GM19467 (cell line): Measurements from ENCODE around the gene BACE2.
"Not testable (repeated sequence)": the region's sequence is repeated elsewhere in the genome, so short reads cannot be mapped to it uniquely, and the experiment has no call there.

Source experiments
- ATAC-seq: cut with Tn5 transposase; IDR thresholded peaks from one replicate; pipeline ENCODE4 v1.9.1; 2021; ENCODE audit warnings: mild to moderate bottlenecking, moderate library complexity; ENCODE audit not compliant: unreplicated experiment

Gene BACE2

DNA sequence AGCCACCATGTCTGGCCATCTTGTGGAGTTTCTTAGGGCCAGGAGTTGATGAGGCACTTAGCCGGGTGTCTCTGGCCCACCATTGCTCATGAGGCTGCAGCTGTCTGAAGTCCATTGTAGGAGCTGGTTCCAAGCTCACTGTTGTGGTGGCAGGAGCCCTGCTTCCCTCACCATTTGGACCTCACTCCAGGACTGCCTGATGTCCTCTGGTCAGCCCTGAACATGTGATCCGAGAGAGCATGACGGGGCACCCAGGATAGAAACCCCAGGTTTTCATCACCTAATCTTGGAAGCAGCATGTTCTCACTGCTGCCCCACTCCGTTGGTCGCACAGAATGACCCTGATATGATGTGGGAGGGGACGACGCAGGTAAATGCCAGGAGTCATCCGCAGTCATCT, 92.5 kb downstream of the BACE2 start:
- no peak for ATAC-seq

DNA sequence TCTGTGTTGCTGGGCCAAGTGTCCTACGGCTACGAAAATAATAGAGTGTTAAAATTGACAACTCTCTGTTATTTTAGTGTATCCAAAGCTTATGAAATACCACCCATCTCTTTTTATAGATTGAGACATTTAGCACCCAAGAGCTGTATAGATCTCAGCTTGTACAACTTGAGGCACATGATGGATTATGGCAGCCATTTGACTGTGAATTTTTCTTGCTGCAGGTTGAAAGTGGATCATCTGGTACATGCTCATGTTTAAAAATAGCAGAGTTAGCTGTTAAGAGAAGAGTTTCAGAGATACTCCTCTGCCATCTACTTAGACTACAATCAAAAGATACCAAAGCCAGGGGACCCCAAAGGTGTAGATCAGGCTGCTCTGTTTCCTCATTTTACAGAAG, 99.4 kb downstream of the BACE2 start:
- ATAC-seq = no peak

DNA sequence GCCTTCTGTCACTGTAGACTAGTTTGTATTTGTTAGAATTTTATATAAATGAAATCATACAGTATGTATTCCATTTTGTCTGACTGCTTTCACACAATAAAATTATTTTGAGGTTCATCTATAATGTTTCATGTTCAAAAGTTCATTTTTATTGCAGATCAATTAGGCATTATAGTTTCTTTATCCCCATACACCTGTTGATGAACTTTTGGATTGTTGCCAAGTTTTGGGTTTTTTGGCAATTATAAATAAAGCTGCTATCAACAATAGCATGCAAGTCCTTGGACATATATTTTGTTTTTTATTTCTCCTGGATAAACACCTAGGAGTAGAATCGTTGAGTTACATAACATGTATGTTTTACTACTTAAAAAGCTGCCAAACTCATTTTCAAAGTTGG, 101.6 kb downstream of the BACE2 start:
- no peak for ATAC-seq

DNA sequence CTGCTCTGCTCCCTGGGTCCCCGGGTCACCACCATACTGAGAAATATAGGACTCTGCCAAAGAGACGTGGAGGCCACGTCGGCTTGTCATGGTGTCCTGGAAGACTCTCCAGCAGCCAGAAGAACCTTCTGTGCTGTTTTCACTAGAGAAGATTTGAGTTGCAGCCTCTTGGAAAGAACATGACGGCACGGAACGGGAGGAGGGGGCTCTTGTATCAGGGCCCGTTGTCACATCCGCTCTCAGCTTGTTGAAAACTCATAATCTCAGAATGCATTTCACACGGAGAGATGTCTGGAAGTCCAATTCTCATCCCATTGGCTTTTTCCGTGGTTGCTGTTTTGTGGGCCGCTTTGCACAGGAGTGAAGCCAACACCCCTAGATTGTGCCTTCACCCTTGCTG, 109.2 kb downstream of the BACE2 start:
- no peak for ATAC-seq

DNA sequence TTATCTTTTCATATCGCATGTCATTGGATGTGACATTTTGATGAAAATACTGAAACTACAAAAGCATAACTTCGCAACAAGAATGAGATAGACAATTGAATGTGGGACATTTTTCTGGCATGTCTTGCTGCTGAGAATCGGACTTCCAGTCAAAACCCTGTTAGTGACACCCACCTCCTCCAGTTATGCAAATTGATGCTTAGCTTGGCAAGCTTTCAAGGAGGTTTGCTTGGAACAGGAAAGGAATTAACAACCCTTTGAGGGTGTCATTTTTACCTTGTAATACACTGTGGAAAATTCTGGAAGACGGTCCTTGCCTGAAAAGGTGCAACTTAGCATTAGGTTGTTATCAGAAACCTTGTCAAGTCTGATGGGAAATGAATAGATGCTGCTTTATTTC, 109.9 kb downstream of the BACE2 start:
- ATAC-seq = no peak

DNA sequence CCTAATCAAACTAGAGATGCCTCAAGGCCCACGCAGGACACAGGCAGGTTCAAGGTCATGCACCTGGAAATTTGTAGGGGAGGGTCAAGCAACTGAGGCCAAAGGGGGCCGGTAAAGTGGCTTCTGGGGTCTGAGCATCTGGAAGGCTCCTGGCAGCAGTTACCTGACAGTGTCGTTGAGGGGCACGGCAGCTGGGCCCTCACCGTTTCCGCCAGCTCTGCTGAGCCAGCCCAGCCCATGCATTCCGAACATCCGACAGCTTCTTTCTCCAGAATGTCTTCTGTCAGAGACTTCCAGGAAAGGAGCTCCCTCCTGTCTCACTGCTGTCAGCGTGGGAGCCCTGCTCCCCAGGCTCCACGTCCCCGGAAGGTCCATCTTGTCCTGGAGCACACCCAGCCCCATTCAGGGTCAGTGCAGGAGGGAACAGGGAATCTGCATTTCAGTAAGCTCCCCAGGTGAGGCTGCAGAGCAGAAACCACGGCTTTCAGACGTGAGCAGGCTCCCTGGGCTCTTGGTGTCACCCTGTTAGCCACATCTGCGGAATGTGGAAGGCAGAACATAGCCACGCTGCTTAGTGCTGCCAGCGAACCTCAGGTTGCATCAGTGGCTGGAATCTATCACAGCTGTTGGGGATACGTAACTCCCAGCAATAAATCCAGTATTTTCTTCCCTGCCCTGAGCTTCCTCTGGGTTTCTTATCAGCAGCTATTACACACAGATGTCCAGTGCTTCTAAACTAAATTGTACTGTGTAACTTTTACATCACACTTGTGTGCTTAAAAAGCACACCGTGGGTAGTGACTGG, 112.4 kb downstream of the BACE2 start:
- ATAC-seq = no peak

DNA sequence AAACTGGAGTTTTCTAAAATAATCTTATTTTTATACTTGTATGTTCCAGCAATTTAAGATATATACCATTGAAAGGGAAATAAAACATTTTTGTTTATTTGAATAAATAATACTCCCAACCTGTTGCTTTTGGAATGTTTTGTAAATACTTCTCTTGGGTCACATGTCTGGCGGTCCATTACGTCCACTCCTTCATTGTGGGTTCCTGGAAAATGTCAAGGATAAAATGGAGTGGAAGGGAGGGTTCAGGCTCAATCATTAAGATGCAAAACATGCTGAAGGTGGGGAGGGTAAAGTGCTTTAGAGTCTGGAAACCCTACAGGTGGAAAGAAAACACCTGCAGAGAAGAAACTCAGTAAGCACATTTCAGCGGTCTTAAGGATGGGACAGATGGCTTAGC, 114.5 kb downstream of the BACE2 start:
- ATAC-seq = no peak

DNA sequence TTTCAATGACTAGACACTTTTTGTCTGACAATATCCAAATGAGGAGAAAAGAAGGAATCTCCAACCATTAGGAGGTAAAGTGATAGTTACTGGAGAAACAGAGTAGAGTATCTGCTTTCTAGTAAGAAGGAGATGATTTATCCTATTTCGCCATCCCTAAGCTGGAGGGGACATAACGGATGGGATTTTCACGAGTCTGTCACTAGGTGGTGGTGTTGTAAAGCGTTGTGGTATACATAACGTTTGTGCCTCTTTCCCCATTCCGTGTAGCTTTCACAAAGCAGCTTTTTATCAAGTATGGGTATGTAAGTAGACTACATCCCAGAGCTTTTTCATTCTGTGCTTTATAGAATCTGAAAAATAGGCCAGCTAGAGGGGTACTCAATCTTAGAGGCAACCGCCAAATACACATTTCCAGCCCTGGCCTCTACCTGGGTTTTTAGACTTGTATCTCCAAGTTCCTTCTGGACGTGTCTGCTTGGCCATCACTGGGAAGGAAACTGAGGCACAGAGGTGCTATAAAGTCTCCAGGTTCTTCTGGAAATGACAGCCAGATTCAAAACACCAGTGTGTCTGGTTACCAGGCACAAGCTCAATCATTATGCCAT, 115.4 kb downstream of the BACE2 start:
- ATAC-seq = no peak

DNA sequence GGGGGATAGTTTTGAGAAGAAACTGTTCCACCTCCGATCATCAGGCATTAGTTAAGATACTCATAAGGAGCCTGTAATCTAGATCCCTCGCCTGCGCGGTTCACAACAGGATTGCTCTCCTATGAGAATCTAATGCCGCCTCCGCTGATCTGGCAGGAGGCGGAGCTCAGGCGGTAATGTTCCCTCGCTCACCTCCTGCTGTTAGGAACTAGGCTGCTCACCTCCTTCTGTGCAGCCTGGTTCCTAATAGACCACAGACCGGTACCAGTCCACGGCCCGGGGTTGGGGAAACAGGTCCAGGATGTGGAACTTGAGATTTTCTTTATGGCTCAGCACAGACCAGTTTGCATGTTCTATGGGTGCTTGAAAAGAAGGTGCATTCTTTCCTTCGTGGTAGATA, 121.5 kb downstream of the BACE2 start:
- no peak for ATAC-seq

DNA sequence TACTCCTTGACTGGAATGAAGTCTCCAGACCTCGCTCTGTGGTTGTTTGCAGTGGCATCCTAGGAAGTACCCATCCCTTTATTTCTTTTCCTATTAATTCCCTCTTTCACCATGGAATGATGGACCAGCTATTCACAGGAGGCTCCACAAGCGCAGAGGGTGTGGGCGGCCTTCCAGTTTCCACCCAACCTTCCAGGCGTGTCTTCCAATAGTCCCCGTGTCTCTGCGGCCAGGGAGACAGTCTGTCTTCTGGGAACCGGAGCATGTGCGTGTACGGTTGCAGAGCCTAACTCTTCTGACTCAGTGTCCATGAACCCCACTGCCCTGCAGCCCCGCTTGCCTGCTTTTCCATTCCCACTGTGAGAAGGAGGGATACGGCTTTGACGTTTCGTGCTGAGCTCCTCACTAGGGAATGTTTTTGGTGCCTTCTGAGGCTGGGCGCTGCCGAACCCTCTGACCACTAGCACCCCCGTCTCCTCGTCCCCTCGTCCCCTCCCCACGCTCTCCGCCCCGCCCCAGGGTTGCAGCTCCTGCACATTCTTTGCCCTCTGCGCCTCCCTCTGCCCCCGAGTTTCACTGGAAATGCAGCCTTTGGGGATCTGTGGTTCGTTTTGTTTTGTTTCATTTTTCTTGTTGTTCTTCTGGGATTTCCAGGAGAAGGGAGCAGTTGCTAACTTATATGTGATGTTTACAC, 122.3 kb downstream of the BACE2 start:
- ATAC-seq = no peak

DNA sequence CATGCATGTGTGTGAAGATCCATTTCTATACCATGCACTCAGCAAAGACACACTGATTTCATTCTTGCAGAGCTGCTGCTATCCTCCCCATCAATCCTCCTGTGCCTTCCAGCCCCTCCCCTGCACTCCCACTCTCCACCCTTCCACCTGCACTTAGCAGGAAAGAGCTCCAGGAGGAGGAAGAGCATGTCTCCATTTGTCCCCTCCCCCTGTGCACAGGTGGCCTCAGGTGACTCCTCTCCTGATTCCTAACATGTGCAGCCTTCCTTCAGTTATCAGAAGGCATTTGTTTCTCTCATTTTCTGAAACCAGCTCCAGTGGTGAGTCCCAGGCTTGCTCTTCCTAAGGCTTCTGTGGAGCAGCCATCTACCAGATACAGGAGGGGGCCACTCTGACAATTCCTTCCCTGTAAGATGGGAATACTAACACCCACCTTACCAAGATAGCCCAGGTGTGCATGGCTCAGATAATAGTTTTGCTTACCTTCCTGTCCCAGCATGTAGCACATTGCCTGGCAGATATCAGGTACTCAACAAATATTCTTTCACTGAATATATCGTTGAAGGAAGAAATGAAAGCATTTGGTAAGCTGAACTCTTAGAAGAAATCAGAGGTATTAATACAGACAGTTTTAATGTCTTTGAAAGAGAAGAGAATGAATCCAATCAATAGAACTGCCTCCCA, 126.7 kb downstream of the BACE2 start:
- ATAC-seq = no peak

DNA sequence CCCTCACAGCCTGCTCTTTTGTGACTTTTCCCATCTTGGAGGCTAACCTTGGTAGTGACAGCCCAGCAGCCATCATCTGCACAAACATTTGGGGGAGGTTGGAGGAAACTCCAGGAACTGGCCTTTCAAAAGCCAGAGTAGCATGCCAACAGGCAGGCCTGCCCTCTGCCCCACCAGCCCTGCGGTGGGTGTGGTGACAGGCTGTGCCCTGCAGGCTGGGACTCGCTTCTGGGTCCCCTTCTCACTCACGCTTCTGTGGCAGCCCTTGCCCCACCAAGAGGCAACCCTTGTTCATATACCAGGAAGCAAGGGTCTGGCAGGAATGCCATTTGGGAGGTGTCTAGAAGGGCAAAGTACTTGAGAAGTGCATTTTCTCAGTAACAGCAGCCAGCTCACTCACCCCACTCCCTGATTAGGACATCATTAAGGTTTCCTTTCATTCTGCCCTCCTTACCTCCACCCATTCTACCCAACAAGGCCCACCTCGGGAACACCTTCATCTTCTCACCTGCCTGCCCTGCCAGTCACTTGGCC, 127.8 kb downstream of the BACE2 start:
- ATAC-seq = no peak

DNA sequence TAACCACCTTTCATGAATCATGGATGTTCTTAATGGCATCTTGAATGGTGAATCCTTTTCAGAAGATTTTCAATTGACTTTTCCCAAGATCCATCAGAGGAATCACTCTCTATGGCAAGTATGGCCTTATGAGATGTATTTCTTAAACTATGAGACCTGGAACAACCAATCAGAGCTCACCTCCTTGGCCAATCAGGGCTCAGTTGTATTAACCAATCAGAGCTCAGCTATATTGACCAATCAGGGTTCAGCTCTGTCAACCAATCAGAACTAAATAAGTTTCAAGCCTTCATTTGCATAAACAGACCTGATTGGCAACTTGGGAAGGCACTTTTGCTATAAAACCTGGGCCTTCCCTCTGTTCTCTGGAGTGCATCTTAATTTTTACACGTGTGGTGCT, 135.0 kb downstream of the BACE2 start:
- ATAC-seq = no peak

DNA sequence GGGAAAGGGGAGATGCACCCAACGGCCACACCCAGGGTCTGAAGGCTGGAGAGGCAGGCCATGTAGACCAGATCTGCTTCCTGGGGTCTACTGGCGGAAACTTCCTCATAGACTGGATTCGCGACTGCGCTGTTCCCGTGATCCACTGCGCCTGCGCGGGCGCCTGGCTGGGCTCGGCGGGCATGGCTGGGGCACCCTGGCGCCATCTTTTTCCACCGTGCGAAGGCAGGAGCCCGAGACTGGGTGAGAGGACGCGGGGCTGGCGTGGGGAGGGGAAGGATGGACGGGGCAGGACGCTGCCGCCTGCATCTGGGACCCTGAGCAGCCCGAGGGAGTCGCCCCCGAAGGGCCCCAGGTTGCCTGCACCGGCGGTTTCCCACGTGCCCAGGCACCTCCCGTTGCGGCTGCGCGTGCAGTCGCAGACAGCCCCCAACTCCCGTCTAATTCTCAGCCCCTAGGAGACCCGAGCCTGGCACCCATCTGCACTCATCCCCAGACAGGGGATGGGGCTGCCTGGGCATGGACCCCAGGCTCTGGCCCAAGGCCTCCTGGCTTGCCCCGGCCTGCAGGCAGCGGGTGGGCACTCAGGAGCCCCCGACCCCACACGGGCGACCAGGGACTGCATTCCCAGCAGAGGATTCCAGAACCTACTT, 136.2 kb downstream of the BACE2 start:
- ATAC-seq = no peak

DNA sequence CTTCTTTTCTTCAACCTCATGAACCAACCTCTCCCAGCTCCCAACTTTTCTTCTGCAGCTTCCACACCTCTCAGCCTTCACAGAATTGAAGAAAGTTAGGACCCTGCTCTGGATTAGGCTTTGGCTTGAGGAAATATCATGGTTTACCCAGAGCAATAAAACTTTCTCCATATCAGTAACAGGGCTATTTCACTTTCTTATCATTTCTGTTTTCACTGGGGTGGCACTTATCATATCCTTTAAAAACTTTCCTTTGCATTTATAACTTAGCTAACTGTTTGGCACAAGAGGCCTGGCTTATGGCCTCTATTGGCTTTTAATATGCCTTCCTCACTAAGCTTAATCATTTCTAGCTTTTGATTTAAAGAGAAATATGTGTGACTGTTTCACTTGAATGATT, 139.3 kb downstream of the BACE2 start:
- no peak for ATAC-seq

DNA sequence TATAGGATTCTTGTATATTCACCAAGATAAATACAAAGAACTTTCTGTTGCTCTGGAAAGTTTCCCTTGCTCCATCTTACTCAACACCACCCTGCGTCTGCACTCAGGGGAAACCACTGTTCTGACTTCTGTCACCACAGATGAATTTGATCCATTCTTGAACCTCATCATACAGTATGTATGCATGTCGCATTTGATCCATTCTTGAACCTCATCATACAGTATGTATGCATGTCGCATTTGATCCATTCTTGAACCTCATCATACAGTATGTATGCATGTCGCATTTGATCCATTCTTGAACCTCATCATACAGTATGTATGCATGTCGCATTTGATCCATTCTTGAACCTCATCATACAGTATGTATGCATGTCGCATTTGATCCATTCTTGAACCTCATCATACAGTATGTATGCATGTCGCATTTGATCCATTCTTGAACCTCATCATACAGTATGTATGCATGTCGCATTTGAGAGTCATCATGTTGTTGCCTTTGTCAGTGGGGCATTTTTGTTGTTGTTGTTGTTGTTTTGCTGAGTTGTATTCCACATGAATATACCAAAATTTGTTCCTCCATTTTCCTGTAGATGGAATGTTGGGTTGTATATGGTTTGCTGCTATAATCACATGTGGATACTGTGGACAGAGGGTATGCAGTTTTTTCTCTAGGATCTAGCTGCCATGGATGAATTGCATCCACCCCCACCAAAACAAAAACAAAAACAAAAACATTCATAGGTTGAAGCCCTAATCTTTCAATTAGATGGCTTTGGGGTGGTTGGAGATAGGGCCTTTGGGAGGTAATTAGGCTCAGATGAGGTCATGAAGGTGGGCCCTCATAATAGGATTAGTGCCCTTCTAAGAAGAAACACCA, 145.6 kb downstream of the BACE2 start:
- not testable (repeated sequence) for ATAC-seq

DNA sequence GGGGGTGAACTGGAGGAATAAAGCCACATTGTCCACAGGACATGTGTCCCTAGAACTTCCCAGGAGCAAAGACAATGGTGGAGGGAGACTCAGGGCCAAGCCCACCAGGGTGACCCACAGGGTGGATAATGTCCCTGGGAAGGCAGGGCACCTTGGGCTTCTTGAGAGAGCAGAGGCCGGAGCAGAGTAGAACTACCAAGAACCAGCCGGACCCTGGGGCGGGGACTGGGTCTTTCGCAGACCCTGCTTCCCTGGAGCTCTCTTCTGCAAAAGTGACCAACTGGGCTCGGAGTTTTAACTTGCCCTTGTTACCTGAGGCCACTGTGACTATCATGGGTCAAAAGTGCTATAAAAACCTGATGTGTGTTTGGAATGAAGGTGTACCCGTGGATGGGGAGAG, 147.8 kb downstream of the BACE2 start:
- ATAC-seq = no peak

DNA sequence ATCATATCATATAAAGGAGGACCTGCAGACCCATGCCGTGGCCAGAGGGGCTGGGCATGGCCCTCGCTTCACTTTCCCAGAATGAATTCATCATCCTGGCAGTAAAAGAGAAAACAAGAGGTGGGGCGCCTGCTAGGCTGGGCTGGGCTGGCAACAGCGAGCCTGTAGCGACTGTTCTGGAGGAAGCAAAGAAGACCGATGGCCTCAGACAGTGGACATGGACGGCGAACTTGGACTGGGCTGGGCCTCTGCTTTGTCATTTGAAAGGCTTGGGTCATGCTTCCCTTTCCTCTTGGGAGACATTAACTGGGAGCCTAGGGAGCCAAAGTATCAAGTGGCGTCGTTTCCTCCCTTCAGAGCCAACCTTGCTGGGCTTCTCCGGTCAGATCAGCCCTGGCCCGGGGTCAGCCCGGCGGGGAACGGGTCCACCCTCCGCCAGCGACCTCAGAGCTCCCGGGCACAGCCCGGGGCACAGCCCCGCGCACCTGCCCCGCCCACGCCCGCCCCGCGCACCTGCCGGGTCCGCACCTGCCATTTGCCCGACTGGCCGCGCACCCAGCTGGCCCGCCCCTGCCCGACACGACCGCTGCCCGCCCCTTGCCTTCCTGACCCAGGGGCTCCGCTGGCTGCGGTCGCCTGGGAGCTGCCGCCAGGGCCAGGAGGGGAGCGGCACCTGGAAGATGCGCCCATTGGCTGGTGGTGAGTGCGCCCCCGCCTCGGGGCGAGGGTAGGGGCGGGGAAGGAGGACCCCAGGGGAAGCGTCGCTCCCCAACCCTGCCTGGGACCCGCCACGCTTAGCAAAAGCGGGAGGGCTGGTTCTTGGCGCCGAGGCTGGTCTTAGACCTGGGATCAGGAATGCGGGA, 148.5 kb downstream of the BACE2 start, which contains the start of gene FAM3B:
TSS of gene FAM3B (plus strand) at position 602 of the 863 bp plus-strand sequence. CDS start at position 681, 79 bp downstream.
- no peak for ATAC-seq

DNA sequence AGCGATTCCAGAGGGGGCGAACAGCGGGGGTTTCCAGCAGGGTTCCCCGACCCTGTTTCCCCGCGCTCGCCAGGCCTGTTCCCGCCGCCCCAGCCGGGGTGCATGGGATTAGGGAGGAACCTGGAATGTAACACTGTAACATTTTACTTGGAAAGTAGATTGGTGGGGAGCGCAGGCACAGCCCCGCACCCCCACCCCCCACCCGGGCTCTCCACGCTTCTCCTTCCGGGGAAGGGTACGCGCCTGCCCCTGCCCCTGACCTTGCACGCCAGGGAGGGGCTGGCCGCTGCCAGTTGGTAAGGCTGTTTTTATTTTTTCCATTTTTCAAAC, 149.1 kb downstream of the BACE2 start:
- no peak for ATAC-seq
